Neural progenitor cell (in vitro differentiated cells): ENCODE results near the gene ABCG8. TPM values are rescaled to one million over a fixed set of nuclear protein-coding genes. Genes with fewer than 3 reads are reported as not detected.

Experiments
- DNase-seq: peaks from one replicate; pipeline ENCODE4 v3.0.0-alpha.2; 2016; ENCODE audit warnings: low spot score
- H2AFZ ChIP-seq: fragments of 200-600 bp; sonication (generic); replicated peaks from 2 replicates; pipeline ENCODE4 v1.6.1; 2016; ENCODE audit warnings: antibody characterized with exemption
- H3F3A ChIP-seq: fragments of 200-600 bp; sonication (generic); 2 replicates; pipeline ENCODE4 v1.6.1; 2016; ENCODE audit warnings: antibody characterized with exemption, low read depth
- H3K27ac ChIP-seq: fragments of 200-600 bp; sonication (generic); 2 replicates; pipeline ENCODE4 v1.5.1; 2016; ENCODE audit warnings: mild to moderate bottlenecking
- H3K27me3 ChIP-seq: fragments of 200-600 bp; sonication (generic); 2 replicates; pipeline ENCODE4 v1.6.1; 2016; ENCODE audit warnings: mild to moderate bottlenecking, moderate library complexity
- H3K36me3 ChIP-seq: fragments of 200-600 bp; sonication (generic); 2 replicates; pipeline ENCODE4 v1.5.1; 2016
- H3K4me1 ChIP-seq: fragments of 200-600 bp; sonication (generic); 2 replicates; pipeline ENCODE4 v1.6.1; 2016; ENCODE audit warnings: mixed run types
- H3K4me2 ChIP-seq: fragments of 200-600 bp; sonication (generic); 2 replicates; pipeline ENCODE4 v1.6.1; 2016
- H3K4me3 ChIP-seq: fragments of 200-600 bp; sonication (generic); 2 replicates; pipeline ENCODE4 v1.5.1; 2016
- H3K79me2 ChIP-seq: fragments of 200-600 bp; sonication (generic); 2 replicates; pipeline ENCODE4 v1.6.1; 2016; ENCODE audit warnings: low read depth
- H3K9ac ChIP-seq: fragments of 200-600 bp; sonication (generic); 2 replicates; pipeline ENCODE4 v1.6.1; 2016
- H3K9me3 ChIP-seq: fragments of 200-600 bp; sonication (generic); 2 replicates; pipeline ENCODE4 v1.5.1; 2016; ENCODE audit warnings: low read depth
- H4K20me1 ChIP-seq: fragments of 200-600 bp; sonication (generic); 2 replicates; pipeline ENCODE4 v1.6.1; 2016; ENCODE audit warnings: low read depth
- H3K27ac Mint-ChIP-seq: 3 replicates; pipeline ENCODE4 v1.8.0; 2021; ENCODE audit warnings: mixed read lengths
- H3K27me3 Mint-ChIP-seq: 2 replicates; pipeline ENCODE4 v1.8.0; 2022; ENCODE audit warnings: low read depth, mild to moderate bottlenecking, inconsistent platforms, moderate library complexity, mixed read lengths; ENCODE audit not compliant: insufficient read depth
- H3K36me3 Mint-ChIP-seq: 3 replicates; pipeline ENCODE4 v1.8.0; 2021; ENCODE audit warnings: mixed read lengths
- H3K4me1 Mint-ChIP-seq: 3 replicates; pipeline ENCODE4 v1.8.0; 2021; ENCODE audit warnings: mixed read lengths
- H3K4me3 Mint-ChIP-seq: 3 replicates; pipeline ENCODE4 v1.8.0; 2021; ENCODE audit warnings: mild to moderate bottlenecking, moderate library complexity, mixed read lengths
- H3K9me3 Mint-ChIP-seq: 3 replicates; pipeline ENCODE4 v1.8.0; 2020; ENCODE audit warnings: mixed read lengths
- EZH2 ChIP-seq: fragments of 200-600 bp; sonication (generic); IDR thresholded peaks from 2 replicates; pipeline ENCODE4 v1.6.1; 2017; ENCODE audit warnings: antibody characterized with exemption, mild to moderate bottlenecking, moderate library complexity
- EZH2phosphoT487 ChIP-seq: fragments of 200-600 bp; sonication (generic); IDR thresholded peaks from 2 replicates; pipeline ENCODE4 v1.6.1; 2017; ENCODE audit warnings: antibody characterized with exemption
- total RNA-seq: library from RNA; depleted of rRNA; stranded (reverse); fragments of >200 nt; gene quantifications from 2 replicates; pipeline ENCODE4 v1.2.3, GENCODE V29; 2015; ENCODE audit warnings: low replicate concordance
- TF ChIP-seq, protein P1 (sequence below): fragments of 200-600 bp; sonication (generic); IDR thresholded peaks from 2 replicates; pipeline ENCODE4 v1.5.1; 2017; ENCODE audit warnings: antibody characterized with exemption, mild to moderate bottlenecking

Gene ABCG8
- total RNA-seq, 1 donor from 2014 or later: not detected

DNA sequence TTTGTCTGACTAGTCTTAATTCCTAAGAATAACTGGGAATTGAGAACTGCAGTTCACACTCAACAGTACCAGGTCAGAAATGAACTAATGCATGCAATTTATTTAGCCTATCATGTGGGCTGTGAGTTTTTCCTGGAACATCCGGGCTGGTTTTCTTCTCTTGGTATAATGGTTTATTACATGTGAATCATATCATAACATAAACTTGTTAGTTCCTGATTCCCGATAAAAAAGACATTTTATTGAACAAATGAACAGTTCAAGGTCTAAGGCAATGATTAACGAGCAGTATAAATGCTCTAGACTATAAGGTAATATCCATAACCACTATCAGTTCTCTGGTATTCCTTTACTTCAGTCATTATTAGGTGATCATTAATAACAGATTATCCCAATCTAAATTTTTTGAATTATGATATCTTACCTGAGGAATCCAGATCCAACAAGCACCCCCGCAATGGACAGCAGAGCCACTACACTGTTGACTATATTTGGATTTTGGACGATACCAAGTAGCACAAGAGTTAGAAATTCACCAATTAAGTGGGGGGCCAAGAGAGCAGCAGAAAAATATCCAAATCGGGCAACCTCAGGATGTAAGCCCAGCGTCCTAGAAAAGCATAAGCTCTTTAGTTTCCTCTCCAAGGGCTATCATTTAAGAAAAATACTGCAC lies 19.1 kb upstream of the ABCG8 start:
- no peak for TF ChIP-seq EZH2
- no peak for TF ChIP-seq EZH2phosphoT487
- TF ChIP-seq, protein P1, sequence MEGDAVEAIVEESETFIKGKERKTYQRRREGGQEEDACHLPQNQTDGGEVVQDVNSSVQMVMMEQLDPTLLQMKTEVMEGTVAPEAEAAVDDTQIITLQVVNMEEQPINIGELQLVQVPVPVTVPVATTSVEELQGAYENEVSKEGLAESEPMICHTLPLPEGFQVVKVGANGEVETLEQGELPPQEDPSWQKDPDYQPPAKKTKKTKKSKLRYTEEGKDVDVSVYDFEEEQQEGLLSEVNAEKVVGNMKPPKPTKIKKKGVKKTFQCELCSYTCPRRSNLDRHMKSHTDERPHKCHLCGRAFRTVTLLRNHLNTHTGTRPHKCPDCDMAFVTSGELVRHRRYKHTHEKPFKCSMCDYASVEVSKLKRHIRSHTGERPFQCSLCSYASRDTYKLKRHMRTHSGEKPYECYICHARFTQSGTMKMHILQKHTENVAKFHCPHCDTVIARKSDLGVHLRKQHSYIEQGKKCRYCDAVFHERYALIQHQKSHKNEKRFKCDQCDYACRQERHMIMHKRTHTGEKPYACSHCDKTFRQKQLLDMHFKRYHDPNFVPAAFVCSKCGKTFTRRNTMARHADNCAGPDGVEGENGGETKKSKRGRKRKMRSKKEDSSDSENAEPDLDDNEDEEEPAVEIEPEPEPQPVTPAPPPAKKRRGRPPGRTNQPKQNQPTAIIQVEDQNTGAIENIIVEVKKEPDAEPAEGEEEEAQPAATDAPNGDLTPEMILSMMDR: no peak
- H3K36me3 Mint-ChIP-seq: peaks cover 2% of the 10 kb centered on the region

DNA sequence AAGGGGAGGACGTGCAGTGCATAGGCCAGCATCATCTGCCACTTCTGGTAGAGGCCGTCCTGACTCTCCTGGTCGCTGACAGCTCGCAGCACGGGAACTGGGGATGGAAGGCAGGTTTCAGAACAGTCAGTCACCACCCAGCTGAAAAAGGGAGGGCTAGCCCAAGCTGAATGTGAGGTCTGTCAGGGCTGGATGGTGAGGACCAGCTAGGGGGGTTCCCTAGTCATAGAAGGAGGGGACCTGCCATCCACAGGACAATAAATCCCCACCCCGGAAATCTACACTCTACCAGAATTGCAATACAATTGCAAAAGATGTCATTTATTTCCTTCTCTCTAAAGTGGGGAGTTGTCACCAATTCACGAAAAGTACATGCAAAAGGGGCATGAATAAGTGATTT lies 15.9 kb upstream of the ABCG8 start:
- no peaks in the 10 kb centered on the region for H3K27me3 Mint-ChIP-seq

More for the DNA sequence above, 19.1 kb upstream of the ABCG8 start:
- Histone ChIP-seq H3F3A (no peaks in the 10 kb centered on the region), H3K4me2 (no peak overlapping the region), H3K9ac (no peak overlapping the region), H3K4me3 (no peak overlapping the region), H3K27ac (no peak overlapping the region), H3K79me2 (no peaks in the 10 kb centered on the region), H4K20me1 (no peaks in the 10 kb centered on the region), H3K4me1 (no peaks in the 10 kb centered on the region), H3K36me3 (no peaks in the 10 kb centered on the region), H2AFZ (no peak overlapping the region), H3K27me3 (no peaks in the 10 kb centered on the region), H3K9me3 (no peaks in the 10 kb centered on the region)
- Mint-ChIP-seq H3K4me3 (no peak overlapping the region), H3K27me3 (peaks cover 2% of the 10 kb centered on the region), H3K27ac (no peak overlapping the region), H3K9me3 (no peaks in the 10 kb centered on the region), H3K4me1 (peaks cover 4% of the 10 kb centered on the region)
- no peak for DNase-seq

DNA sequence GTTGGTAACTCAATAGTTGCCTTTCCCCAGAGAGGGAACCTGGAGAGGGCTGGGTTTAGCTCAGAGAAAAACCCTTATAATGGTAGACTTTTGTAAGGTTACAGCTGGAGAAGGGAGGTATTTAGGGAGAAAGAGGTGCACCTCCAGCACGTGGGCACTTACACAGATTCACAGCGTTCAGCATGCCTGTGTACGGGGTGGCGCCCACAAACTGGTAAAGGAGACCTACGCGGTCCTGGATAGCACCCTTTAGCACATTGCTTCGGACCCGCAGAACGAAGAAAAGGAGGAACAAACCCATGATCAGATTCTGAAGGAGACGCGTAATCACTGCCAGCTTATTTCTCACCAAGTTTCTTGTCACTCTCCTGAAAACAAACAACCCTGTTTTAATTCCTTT lies 15.0 kb upstream of the ABCG8 start:
- Mint-ChIP-seq H3K36me3 (no peaks in the 10 kb centered on the region), H3K9me3 (no peaks in the 10 kb centered on the region), H3K4me1 (no peaks in the 10 kb centered on the region), H3K4me3 (no peak overlapping the region), H3K27ac (no peak overlapping the region), H3K27me3 (no peaks in the 10 kb centered on the region)
- TF ChIP-seq EZH2phosphoT487: no peak
- H3K4me2 ChIP-seq: no peak overlapping the region
- no peaks in the 10 kb centered on the region for H3K27me3 ChIP-seq
- no peaks in the 10 kb centered on the region for H3F3A ChIP-seq
- H3K36me3 ChIP-seq: no peaks in the 10 kb centered on the region
- H3K4me1 ChIP-seq: no peaks in the 10 kb centered on the region
- no peak overlapping the region for H2AFZ ChIP-seq
- no peak overlapping the region for H3K9ac ChIP-seq
- H3K4me3 ChIP-seq: no peak overlapping the region
- no peaks in the 10 kb centered on the region for H3K79me2 ChIP-seq
- DNase-seq: no peak
- no peaks in the 10 kb centered on the region for H3K9me3 ChIP-seq
- H3K27ac ChIP-seq: no peak overlapping the region
- no peaks in the 10 kb centered on the region for H4K20me1 ChIP-seq

More for the DNA sequence above, 15.9 kb upstream of the ABCG8 start:
- no peaks in the 10 kb centered on the region for H3K9me3 ChIP-seq
- H3K27me3 ChIP-seq: no peaks in the 10 kb centered on the region
- H3K9ac ChIP-seq: no peak overlapping the region
- H3K27ac ChIP-seq: no peak overlapping the region
- H3K4me2 ChIP-seq: no peak overlapping the region
- H2AFZ ChIP-seq: no peak overlapping the region
- Mint-ChIP-seq H3K27ac (no peak overlapping the region), H3K9me3 (no peaks in the 10 kb centered on the region), H3K4me1 (no peaks in the 10 kb centered on the region), H3K36me3 (no peaks in the 10 kb centered on the region), H3K4me3 (no peak overlapping the region)
- H3K4me1 ChIP-seq: no peaks in the 10 kb centered on the region
- no peak for DNase-seq
- H3K36me3 ChIP-seq: no peaks in the 10 kb centered on the region
- no peaks in the 10 kb centered on the region for H3F3A ChIP-seq
- H4K20me1 ChIP-seq: no peaks in the 10 kb centered on the region
- no peak for TF ChIP-seq EZH2
- TF ChIP-seq, protein P1: no peak
- no peak for TF ChIP-seq EZH2phosphoT487
- H3K79me2 ChIP-seq: no peaks in the 10 kb centered on the region
- no peak overlapping the region for H3K4me3 ChIP-seq

DNA sequence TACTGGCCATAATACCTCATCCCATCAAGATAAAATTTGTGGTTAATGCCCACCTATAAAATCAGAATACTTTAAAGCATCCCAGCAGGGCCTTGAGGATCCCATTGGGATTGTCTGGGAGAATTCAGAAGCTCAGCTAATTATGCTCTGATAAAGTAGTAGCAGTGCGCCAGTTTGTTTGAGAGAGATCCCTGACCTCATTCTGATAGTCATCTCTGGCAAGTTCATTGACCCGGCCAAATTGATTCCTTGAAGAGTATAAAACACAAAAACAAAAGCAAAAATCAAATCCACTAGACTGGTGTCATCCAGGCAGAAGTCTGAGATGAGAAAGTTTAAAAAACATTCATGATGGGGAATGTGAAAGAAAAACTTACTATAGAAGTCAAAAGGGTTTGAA lies 14.3 kb upstream of the ABCG8 start:
- no peak for DNase-seq
- H3K9me3 ChIP-seq: no peaks in the 10 kb centered on the region
- H3K79me2 ChIP-seq: no peaks in the 10 kb centered on the region
- no peak overlapping the region for H3K4me3 Mint-ChIP-seq
- H3K4me1 Mint-ChIP-seq: no peaks in the 10 kb centered on the region
- H3K4me3 ChIP-seq: no peak overlapping the region
- no peak overlapping the region for H2AFZ ChIP-seq
- H3K27ac Mint-ChIP-seq: no peak overlapping the region
- no peaks in the 10 kb centered on the region for H3K36me3 ChIP-seq
- no peaks in the 10 kb centered on the region for H4K20me1 ChIP-seq
- H3K27me3 ChIP-seq: no peaks in the 10 kb centered on the region
- no peaks in the 10 kb centered on the region for H3K36me3 Mint-ChIP-seq
- H3K27me3 Mint-ChIP-seq: no peaks in the 10 kb centered on the region
- H3K4me1 ChIP-seq: no peaks in the 10 kb centered on the region
- no peak overlapping the region for H3K27ac ChIP-seq
- no peaks in the 10 kb centered on the region for H3F3A ChIP-seq
- no peak for TF ChIP-seq EZH2
- no peak overlapping the region for H3K9ac ChIP-seq
- no peak overlapping the region for H3K4me2 ChIP-seq
- H3K9me3 Mint-ChIP-seq: no peaks in the 10 kb centered on the region
